Measurements from ENCODE around the gene RBL2. TPM values are rescaled to one million over a fixed set of nuclear protein-coding genes. Genes with fewer than 3 reads are reported as not detected.
"Not testable (repeated sequence)": the region's sequence is repeated elsewhere in the genome, so short reads cannot be mapped to it uniquely, and the experiment has no call there.

RBL2 gene
- total RNA-seq, 1 donor from 2014 or later = 44.1 TPM

GRCh38 chr16:53509906-53510703 lies 75.8 kb downstream of the RBL2 start:
- H3K4me3 Mint-ChIP-seq (ENCODE audit: unreplicated experiment) = no peak overlapping the region
- H3K27ac Mint-ChIP-seq (ENCODE audit: unreplicated experiment) = no peak overlapping the region
- peaks cover 10% of the 10 kb centered on the region for H3K4me1 Mint-ChIP-seq (ENCODE audit: low read depth, unreplicated experiment)
- H3K27me3 Mint-ChIP-seq (ENCODE audit: unreplicated experiment) = peaks cover 5% of the 10 kb centered on the region
- peak; percentile 96 for TF ChIP-seq CTCF (IDR thresholded peaks at IDR 0.05; ENCODE audit: partially characterized antibody, unreplicated experiment)
- H3K9me3 Mint-ChIP-seq (ENCODE audit: unreplicated experiment) = peaks cover 8% of the 10 kb centered on the region
- peak; percentile 61 for DNase-seq
- H3K36me3 Mint-ChIP-seq (ENCODE audit: unreplicated experiment) = peaks cover 9% of the 10 kb centered on the region

- H3K27me3 Mint-ChIP-seq (ENCODE audit: unreplicated experiment) = peaks cover 5% of the 10 kb centered on the region
- no peak overlapping the region for H3K4me3 Mint-ChIP-seq (ENCODE audit: unreplicated experiment)
- H3K27ac Mint-ChIP-seq (ENCODE audit: unreplicated experiment) = no peak overlapping the region
- H3K9me3 Mint-ChIP-seq (ENCODE audit: unreplicated experiment) = peaks cover 8% of the 10 kb centered on the region
- DNase-seq = no peak
- peaks cover 9% of the 10 kb centered on the region for H3K36me3 Mint-ChIP-seq (ENCODE audit: unreplicated experiment)
- peaks cover 6% of the 10 kb centered on the region for H3K4me1 Mint-ChIP-seq (ENCODE audit: low read depth, unreplicated experiment)
- TF ChIP-seq CTCF (IDR thresholded peaks at IDR 0.05; ENCODE audit: partially characterized antibody, unreplicated experiment) = peak; percentile 39
Measured at GRCh38 chr16:53510704-53511070, 76.4 kb downstream of the RBL2 start.

- DNase-seq = no peak
- Mint-ChIP-seq H3K9me3 (ENCODE audit: unreplicated experiment) (peaks cover 8% of the 10 kb centered on the region), H3K27me3 (ENCODE audit: unreplicated experiment) (peaks cover 5% of the 10 kb centered on the region), H3K27ac (ENCODE audit: unreplicated experiment) (no peak overlapping the region), H3K36me3 (ENCODE audit: unreplicated experiment) (peaks cover 9% of the 10 kb centered on the region), H3K4me3 (ENCODE audit: unreplicated experiment) (no peak overlapping the region), H3K4me1 (ENCODE audit: low read depth, unreplicated experiment) (peaks cover 6% of the 10 kb centered on the region)
- no peak for TF ChIP-seq CTCF (IDR thresholded peaks at IDR 0.05; ENCODE audit: partially characterized antibody, unreplicated experiment)
Measured at GRCh38 chr16:53511084-53511402, 76.8 kb downstream of the RBL2 start.

- Mint-ChIP-seq H3K27me3 (ENCODE audit: unreplicated experiment) (peaks cover 5% of the 10 kb centered on the region), H3K27ac (ENCODE audit: unreplicated experiment) (no peak overlapping the region), H3K9me3 (ENCODE audit: unreplicated experiment) (peaks cover 8% of the 10 kb centered on the region), H3K36me3 (ENCODE audit: unreplicated experiment) (peaks cover 9% of the 10 kb centered on the region), H3K4me3 (ENCODE audit: unreplicated experiment) (no peak overlapping the region), H3K4me1 (ENCODE audit: low read depth, unreplicated experiment) (peaks cover 6% of the 10 kb centered on the region)
- TF ChIP-seq CTCF (IDR thresholded peaks at IDR 0.05; ENCODE audit: partially characterized antibody, unreplicated experiment) = no peak
- DNase-seq = no peak
Measured at GRCh38 chr16:53511403-53512280, 77.4 kb downstream of the RBL2 start.

DNA sequence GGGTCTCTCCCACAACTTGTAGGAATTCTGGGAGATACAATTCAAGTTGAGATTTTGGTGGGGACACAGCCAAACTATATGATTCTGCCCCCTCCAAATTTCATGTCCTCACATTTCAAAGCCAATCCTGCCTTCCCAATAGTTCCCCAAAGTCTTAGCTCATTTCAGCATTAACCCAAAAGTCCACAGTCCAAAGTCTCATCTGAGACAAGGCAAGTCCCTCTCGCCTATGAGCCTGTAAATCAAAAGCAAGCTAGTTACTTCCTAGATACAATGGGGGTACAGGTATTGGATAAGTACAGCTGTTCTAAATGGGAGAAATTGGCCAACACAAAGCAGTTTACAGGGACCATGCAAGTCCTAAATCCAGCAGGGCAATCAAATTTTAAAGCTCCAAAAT lies 78.5 kb downstream of the RBL2 start:
- H3K4me1 Mint-ChIP-seq (ENCODE audit: low read depth, unreplicated experiment); H3K9me3 Mint-ChIP-seq (ENCODE audit: unreplicated experiment); H3K27ac Mint-ChIP-seq (ENCODE audit: unreplicated experiment); DNase-seq; H3K4me3 Mint-ChIP-seq (ENCODE audit: unreplicated experiment); H3K36me3 Mint-ChIP-seq (ENCODE audit: unreplicated experiment); H3K27me3 Mint-ChIP-seq (ENCODE audit: unreplicated experiment): not testable (repeated sequence)

Measured in glutamatergic neuron (in vitro differentiated cells).